HEK293 (cell line): ENCODE data around the gene TNFAIP1.

ENCODE experiments used
- BCL11B ChIP-seq: fragments of 450-650 bp; formaldehyde crosslinking; IDR thresholded peaks from 2 replicates; pipeline ENCODE4 v1.5.1; 2016; ENCODE audit warnings: low read depth, missing biosample characterization, missing genetic modification characterization
- KLF16 ChIP-seq: fragments of 450-650 bp; formaldehyde crosslinking; IDR thresholded peaks from 2 replicates; pipeline ENCODE4 v1.5.1; 2017; ENCODE audit warnings: missing biosample characterization, missing genetic modification characterization
- REST ChIP-seq: fragments of 450-650 bp; formaldehyde crosslinking; IDR thresholded peaks from 2 replicates; pipeline ENCODE4 v1.5.1; 2016; ENCODE audit warnings: missing biosample characterization, missing genetic modification characterization
- TRIM28 ChIP-seq: IDR thresholded peaks from 2 replicates; pipeline ENCODE4 v1.6.1; 2011; ENCODE audit warnings: low read length, control low read depth, borderline replicate concordance
- YY2 ChIP-seq: fragments of 450-650 bp; formaldehyde crosslinking; IDR thresholded peaks from 2 replicates; pipeline ENCODE4 v1.5.1; 2016; ENCODE audit warnings: missing biosample characterization, missing genetic modification characterization
- ZBTB1 ChIP-seq: fragments of 450-650 bp; formaldehyde crosslinking; IDR thresholded peaks from 2 replicates; pipeline ENCODE4 v1.5.1; 2016; ENCODE audit warnings: missing biosample characterization, missing genetic modification characterization
- ZBTB8A ChIP-seq: fragments of 450-650 bp; formaldehyde crosslinking; IDR thresholded peaks from 2 replicates; pipeline ENCODE4 v1.5.1; 2016; ENCODE audit warnings: missing biosample characterization, missing genetic modification characterization
- ZFP3 ChIP-seq: fragments of 450-650 bp; formaldehyde crosslinking; IDR thresholded peaks from 2 replicates; pipeline ENCODE4 v1.5.1; 2016; ENCODE audit warnings: low read depth, missing biosample characterization, missing genetic modification characterization
- ZNF155 ChIP-seq: fragments of 450-650 bp; formaldehyde crosslinking; IDR thresholded peaks from 2 replicates; pipeline ENCODE4 v1.5.1; 2016; ENCODE audit warnings: missing biosample characterization, missing genetic modification characterization
- ZNF16 ChIP-seq: fragments of 450-650 bp; formaldehyde crosslinking; IDR thresholded peaks from 2 replicates; pipeline ENCODE4 v1.5.1; 2016; ENCODE audit warnings: low read depth, missing biosample characterization, missing genetic modification characterization
- ZNF169 ChIP-seq: fragments of 450-650 bp; formaldehyde crosslinking; IDR thresholded peaks from 2 replicates; pipeline ENCODE4 v1.5.1; 2016; ENCODE audit warnings: missing biosample characterization, missing genetic modification characterization
- ZNF174 ChIP-seq: fragments of 450-650 bp; formaldehyde crosslinking; IDR thresholded peaks from 2 replicates; pipeline ENCODE4 v1.5.0; 2017; ENCODE audit warnings: missing biosample characterization, mild to moderate bottlenecking, missing genetic modification characterization
- ZNF223 ChIP-seq: fragments of 450-650 bp; formaldehyde crosslinking; IDR thresholded peaks from 2 replicates; pipeline ENCODE4 v1.5.1; 2016; ENCODE audit warnings: missing biosample characterization, missing genetic modification characterization
- ZNF335 ChIP-seq: fragments of 450-650 bp; formaldehyde crosslinking; conservative IDR thresholded peaks from 2 replicates; pipeline ENCODE4 v1.5.1; 2016; ENCODE audit warnings: missing biosample characterization, missing genetic modification characterization
- ZNF426 ChIP-seq: fragments of 450-650 bp; formaldehyde crosslinking; IDR thresholded peaks from 2 replicates; pipeline ENCODE4 v1.5.1; 2017; ENCODE audit warnings: missing biosample characterization, missing genetic modification characterization, mild to moderate bottlenecking, inconsistent platforms, moderate library complexity
- ZNF571 ChIP-seq: fragments of 450-650 bp; formaldehyde crosslinking; IDR thresholded peaks from 2 replicates; pipeline ENCODE4 v1.5.0; 2017; ENCODE audit warnings: missing biosample characterization, missing genetic modification characterization
- ZNF585B ChIP-seq: fragments of 450-650 bp; formaldehyde crosslinking; IDR thresholded peaks from 2 replicates; pipeline ENCODE4 v1.5.1; 2016; ENCODE audit warnings: missing biosample characterization, missing genetic modification characterization
- ZNF830 ChIP-seq: fragments of 450-650 bp; IDR thresholded peaks from 2 replicates; pipeline ENCODE4 v1.5.0; 2018; ENCODE audit warnings: missing biosample characterization, missing genetic modification characterization, low read depth, mild to moderate bottlenecking, moderate library complexity
- TF ChIP-seq, protein P1 (sequence below): fragments of 450-650 bp; formaldehyde crosslinking; optimal IDR thresholded peaks from 2 replicates; pipeline ENCODE3; 2016; ENCODE audit warnings: missing biosample characterization, mild to moderate bottlenecking, missing genetic modification characterization
- TF ChIP-seq, protein P2 (sequence below): fragments of 450-650 bp; formaldehyde crosslinking; IDR thresholded peaks from 2 replicates; pipeline ENCODE4 v1.5.1; 2017; ENCODE audit warnings: missing biosample characterization, missing genetic modification characterization
- TF ChIP-seq, protein P3 (sequence below): fragments of 450-650 bp; IDR thresholded peaks from 2 replicates; pipeline ENCODE4 v1.5.1; 2018; ENCODE audit warnings: missing biosample characterization, missing genetic modification characterization
- TF ChIP-seq, protein P4 (sequence below): fragments of 450-650 bp; formaldehyde crosslinking; IDR thresholded peaks from 2 replicates; pipeline ENCODE4 v1.5.1; 2016; ENCODE audit warnings: missing biosample characterization, missing genetic modification characterization
- TF ChIP-seq, protein P5 (sequence below): fragments of 450-650 bp; formaldehyde crosslinking; IDR thresholded peaks from 2 replicates; pipeline ENCODE4 v1.5.1; 2016; ENCODE audit warnings: missing biosample characterization, missing genetic modification characterization, borderline replicate concordance

Gene TNFAIP1

DNA sequence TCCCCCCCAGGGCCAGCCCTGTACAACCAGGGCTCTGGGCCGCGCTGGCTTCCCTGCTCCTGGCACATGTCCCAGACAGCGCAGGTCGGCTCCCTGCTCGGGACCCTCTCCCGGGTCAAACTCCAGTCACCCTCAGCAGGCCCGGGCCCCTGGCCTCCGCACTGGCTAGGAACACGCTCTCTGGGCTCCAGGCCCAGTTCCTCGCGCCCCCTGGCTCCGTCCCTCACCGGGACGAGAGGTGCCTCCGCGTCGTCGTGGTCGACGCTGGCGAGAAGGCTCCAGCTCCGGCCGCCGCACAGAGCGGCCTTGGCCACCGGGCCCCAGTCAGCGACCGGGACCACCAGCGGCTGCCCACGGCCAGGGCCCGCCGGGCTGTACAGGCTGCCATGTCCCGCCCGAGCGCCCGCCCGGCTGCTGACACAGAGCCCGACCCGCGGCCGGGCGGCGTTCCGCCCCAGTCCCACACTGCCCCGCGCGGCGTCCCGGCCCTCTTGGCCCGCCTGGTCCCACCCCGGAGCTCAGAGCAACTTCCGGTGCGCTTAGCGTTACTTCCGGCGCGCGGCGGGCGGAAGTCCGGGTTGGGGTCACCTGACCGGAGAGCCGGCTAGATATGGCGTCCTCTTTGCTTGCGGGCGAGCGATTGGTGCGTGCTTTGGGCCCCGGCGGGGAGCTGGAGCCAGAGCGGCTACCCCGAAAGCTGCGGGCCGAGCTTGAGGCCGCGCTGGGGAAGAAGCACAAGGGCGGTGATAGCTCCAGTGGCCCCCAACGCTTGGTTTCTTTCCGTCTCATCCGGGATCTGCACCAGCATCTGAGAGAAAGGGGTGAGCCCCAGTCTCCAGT, 21.7 kb downstream of the TNFAIP1 start, which contains the start of gene POLDIP2 (continued):
- no peak for TF ChIP-seq ZNF426 (tag by site-specific recombination)
- TF ChIP-seq ZNF174 (tag by site-specific recombination): 0 out of 2 replicates have a peak, but pooled peaks have one; percentile 26
- no peak for TF ChIP-seq REST (tag by site-specific recombination)
- TF ChIP-seq, protein P1, sequence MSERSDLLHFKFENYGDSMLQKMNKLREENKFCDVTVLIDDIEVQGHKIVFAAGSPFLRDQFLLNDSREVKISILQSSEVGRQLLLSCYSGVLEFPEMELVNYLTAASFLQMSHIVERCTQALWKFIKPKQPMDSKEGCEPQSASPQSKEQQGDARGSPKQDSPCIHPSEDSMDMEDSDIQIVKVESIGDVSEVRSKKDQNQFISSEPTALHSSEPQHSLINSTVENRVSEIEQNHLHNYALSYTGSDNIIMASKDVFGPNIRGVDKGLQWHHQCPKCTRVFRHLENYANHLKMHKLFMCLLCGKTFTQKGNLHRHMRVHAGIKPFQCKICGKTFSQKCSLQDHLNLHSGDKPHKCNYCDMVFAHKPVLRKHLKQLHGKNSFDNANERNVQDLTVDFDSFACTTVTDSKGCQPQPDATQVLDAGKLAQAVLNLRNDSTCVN (tag by site-specific recombination): peak; percentile 53
- peak; percentile 55; the same call in 1 of the 2 replicates for TF ChIP-seq TRIM28
- TF ChIP-seq, protein P2, sequence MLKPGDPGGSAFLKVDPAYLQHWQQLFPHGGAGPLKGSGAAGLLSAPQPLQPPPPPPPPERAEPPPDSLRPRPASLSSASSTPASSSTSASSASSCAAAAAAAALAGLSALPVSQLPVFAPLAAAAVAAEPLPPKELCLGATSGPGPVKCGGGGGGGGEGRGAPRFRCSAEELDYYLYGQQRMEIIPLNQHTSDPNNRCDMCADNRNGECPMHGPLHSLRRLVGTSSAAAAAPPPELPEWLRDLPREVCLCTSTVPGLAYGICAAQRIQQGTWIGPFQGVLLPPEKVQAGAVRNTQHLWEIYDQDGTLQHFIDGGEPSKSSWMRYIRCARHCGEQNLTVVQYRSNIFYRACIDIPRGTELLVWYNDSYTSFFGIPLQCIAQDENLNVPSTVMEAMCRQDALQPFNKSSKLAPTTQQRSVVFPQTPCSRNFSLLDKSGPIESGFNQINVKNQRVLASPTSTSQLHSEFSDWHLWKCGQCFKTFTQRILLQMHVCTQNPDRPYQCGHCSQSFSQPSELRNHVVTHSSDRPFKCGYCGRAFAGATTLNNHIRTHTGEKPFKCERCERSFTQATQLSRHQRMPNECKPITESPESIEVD (tag by site-specific recombination): no peak
- TF ChIP-seq KLF16 (tag by site-specific recombination): peak; percentile 64
- TF ChIP-seq ZBTB8A: peak; percentile 90
- peak; percentile 29; the same call in 1 of the 2 replicates for TF ChIP-seq ZBTB1 (tag by site-specific recombination)
- TF ChIP-seq, protein P3, sequence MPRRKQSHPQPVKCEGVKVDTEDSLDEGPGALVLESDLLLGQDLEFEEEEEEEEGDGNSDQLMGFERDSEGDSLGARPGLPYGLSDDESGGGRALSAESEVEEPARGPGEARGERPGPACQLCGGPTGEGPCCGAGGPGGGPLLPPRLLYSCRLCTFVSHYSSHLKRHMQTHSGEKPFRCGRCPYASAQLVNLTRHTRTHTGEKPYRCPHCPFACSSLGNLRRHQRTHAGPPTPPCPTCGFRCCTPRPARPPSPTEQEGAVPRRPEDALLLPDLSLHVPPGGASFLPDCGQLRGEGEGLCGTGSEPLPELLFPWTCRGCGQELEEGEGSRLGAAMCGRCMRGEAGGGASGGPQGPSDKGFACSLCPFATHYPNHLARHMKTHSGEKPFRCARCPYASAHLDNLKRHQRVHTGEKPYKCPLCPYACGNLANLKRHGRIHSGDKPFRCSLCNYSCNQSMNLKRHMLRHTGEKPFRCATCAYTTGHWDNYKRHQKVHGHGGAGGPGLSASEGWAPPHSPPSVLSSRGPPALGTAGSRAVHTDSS (tag by site-specific recombination): no peak
- TF ChIP-seq ZNF223 (tag by site-specific recombination): no peak
- TF ChIP-seq ZNF16 (tag by site-specific recombination): no peak
- no peak for TF ChIP-seq ZNF155 (tag by site-specific recombination)
- peak; percentile 87 for TF ChIP-seq YY2 (tag by site-specific recombination)
- TF ChIP-seq BCL11B (tag by site-specific recombination): peak; percentile 56; the same call in 1 of the 2 replicates
- peak; percentile 38 for TF ChIP-seq ZNF335 (tag by site-specific recombination)
- no peak for TF ChIP-seq ZNF571 (tag by site-specific recombination)
- TF ChIP-seq, protein P4, sequence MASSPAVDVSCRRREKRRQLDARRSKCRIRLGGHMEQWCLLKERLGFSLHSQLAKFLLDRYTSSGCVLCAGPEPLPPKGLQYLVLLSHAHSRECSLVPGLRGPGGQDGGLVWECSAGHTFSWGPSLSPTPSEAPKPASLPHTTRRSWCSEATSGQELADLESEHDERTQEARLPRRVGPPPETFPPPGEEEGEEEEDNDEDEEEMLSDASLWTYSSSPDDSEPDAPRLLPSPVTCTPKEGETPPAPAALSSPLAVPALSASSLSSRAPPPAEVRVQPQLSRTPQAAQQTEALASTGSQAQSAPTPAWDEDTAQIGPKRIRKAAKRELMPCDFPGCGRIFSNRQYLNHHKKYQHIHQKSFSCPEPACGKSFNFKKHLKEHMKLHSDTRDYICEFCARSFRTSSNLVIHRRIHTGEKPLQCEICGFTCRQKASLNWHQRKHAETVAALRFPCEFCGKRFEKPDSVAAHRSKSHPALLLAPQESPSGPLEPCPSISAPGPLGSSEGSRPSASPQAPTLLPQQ (tag by site-specific recombination): peak; percentile 79
- TF ChIP-seq ZNF830 (tag by site-specific recombination): no peak
- no peak for TF ChIP-seq ZFP3 (tag by site-specific recombination)
- TF ChIP-seq ZNF169: peak; percentile 65; the same call in 1 of the 2 replicates
- TF ChIP-seq ZNF585B (tag by site-specific recombination): no peak
- TF ChIP-seq, protein P5, sequence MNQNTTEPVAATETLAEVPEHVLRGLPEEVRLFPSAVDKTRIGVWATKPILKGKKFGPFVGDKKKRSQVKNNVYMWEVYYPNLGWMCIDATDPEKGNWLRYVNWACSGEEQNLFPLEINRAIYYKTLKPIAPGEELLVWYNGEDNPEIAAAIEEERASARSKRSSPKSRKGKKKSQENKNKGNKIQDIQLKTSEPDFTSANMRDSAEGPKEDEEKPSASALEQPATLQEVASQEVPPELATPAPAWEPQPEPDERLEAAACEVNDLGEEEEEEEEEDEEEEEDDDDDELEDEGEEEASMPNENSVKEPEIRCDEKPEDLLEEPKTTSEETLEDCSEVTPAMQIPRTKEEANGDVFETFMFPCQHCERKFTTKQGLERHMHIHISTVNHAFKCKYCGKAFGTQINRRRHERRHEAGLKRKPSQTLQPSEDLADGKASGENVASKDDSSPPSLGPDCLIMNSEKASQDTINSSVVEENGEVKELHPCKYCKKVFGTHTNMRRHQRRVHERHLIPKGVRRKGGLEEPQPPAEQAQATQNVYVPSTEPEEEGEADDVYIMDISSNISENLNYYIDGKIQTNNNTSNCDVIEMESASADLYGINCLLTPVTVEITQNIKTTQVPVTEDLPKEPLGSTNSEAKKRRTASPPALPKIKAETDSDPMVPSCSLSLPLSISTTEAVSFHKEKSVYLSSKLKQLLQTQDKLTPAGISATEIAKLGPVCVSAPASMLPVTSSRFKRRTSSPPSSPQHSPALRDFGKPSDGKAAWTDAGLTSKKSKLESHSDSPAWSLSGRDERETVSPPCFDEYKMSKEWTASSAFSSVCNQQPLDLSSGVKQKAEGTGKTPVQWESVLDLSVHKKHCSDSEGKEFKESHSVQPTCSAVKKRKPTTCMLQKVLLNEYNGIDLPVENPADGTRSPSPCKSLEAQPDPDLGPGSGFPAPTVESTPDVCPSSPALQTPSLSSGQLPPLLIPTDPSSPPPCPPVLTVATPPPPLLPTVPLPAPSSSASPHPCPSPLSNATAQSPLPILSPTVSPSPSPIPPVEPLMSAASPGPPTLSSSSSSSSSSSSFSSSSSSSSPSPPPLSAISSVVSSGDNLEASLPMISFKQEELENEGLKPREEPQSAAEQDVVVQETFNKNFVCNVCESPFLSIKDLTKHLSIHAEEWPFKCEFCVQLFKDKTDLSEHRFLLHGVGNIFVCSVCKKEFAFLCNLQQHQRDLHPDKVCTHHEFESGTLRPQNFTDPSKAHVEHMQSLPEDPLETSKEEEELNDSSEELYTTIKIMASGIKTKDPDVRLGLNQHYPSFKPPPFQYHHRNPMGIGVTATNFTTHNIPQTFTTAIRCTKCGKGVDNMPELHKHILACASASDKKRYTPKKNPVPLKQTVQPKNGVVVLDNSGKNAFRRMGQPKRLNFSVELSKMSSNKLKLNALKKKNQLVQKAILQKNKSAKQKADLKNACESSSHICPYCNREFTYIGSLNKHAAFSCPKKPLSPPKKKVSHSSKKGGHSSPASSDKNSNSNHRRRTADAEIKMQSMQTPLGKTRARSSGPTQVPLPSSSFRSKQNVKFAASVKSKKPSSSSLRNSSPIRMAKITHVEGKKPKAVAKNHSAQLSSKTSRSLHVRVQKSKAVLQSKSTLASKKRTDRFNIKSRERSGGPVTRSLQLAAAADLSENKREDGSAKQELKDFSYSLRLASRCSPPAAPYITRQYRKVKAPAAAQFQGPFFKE (tag by site-specific recombination): no peak
